Ramos (cell line): ENCODE measurements around the gene SLC23A2.

ENCODE experiments used
- in situ Hi-C: fragments of 300-500 bp; cut with MboI; formaldehyde crosslinking; loops from one replicate; pipeline ENCODE4 v1.14.3; 2022; ENCODE audit warnings: low sequenced_read_pairs; ENCODE audit not compliant: unreplicated experiment

SLC23A2 gene

DNA sequence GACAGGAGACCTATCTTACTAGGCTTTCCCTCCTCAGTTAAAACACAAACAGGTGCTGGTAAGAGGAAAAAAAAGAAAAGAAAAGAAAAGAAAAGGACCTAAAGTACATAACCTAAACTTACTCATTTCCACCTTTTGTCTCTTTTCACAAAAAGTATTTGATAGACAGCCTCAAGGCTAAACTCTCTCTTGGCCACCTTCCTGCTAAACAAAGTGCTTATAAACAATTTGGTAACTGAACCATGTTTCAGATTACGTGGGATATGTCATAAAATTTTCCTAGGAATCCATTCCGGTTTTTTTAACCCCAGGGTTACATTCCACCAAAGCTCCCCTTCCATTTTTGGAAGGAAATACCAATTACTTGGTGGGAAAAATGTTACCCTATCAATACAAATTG, 170.6 kb downstream of the SLC23A2 start:
- in situ Hi-C loops: no loop called here

DNA sequence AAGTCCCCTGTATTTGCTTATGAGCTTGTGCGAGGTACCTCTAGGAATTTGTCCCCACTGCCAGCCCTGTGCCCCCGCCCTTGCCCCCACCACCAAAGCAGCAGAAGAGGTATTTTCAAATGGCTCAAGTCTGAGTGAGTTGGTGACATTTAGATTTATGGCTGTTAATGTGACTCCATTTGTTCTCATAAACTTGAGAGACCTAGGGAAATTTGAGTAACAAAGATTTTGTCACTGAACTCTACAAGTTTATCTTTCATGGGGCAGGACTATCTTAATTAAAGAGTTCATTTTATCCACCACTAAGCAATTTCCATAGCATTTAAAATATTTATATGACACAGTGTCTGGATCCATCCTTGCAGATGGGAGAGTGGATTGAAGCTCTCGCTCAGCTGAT, 171.1 kb downstream of the SLC23A2 start:
- in situ Hi-C loops: no loop called here

DNA sequence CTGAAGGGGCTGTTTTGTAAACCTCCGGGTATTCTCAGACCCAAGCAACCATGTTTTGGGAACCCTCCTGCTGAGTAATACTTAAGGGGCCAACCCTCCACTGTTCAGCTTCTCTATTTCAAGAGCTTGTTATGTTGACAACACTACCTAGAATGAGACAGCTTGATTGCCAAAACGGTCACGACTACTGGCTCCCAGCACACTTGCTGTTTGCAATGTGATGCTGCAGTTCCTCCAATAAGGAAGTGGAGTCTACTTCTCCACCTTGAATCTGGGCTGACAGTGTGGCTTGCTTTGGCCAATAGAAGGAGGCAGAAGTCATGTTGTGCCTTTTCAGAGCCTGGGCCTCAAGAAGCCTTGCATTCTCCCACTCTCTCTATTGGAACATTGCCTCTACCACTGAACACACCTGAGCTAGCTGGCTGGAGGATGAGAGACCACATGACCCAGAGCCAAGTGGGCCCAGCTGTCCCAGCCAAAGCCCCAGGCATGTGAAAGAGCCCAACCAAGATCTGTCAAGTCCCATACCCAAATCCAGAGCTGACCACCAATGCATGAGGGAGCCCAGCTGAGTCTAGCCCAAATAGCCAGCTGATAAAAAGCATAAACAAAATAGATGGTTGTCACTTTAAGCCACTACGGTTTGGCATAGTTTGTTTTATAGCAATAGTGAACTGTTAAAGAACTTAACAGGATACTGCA, 171.6 kb downstream of the SLC23A2 start:
- in situ Hi-C loops: no loop called here

DNA sequence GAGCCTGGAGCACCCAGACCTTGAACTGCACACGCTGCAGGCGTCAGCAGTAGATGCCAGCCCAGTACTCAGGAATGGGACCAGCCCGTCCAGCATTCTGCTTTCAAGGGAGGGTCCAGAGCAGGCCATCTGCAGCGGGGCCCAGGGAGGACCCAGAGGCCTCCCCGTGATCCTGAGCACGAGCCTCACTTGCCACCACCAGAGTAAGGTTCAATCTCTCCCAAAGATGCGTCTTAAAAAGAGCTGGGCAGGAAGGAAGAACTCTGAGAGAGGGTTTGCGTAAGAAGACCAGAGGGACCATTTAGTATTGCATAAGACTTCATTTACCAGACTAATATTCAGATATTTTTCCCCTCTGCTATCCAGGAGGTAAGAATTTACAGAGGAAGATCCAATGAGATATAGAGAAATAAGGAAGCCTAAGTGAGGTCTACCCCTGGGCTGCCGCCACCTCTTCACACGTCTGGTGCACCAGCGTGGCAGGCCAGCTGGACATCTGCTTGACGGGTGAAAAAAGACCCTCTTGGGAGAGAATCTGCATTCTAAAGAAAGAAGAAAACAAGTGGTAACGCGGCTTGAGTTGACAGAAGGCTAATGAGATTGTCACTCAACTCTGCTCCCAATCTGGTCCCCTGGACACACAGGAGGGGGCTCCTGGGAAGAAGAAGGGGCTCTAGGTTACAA, 172.3 kb downstream of the SLC23A2 start:
- in situ Hi-C loops: no loop called here

DNA sequence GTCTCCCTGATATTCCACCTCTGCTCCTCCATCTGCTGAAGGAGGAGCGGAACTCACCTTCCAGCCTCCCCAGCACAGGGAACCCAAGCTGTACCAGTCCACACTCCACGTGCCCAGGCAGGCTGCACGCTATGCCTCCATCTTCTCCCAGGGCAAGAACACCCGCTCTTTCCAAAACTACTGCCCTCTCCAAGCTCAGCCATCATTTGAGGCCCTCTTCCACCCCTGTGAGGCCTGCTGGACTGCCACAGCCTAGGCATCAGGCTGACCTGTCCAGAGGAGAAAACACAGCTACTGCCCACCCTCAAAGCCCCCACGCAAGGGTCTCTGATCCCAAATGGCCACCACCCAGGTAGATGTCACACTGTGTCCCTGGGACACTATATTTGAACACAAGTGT, 179.7 kb downstream of the SLC23A2 start:
- in situ Hi-C loops: no loop called here

DNA sequence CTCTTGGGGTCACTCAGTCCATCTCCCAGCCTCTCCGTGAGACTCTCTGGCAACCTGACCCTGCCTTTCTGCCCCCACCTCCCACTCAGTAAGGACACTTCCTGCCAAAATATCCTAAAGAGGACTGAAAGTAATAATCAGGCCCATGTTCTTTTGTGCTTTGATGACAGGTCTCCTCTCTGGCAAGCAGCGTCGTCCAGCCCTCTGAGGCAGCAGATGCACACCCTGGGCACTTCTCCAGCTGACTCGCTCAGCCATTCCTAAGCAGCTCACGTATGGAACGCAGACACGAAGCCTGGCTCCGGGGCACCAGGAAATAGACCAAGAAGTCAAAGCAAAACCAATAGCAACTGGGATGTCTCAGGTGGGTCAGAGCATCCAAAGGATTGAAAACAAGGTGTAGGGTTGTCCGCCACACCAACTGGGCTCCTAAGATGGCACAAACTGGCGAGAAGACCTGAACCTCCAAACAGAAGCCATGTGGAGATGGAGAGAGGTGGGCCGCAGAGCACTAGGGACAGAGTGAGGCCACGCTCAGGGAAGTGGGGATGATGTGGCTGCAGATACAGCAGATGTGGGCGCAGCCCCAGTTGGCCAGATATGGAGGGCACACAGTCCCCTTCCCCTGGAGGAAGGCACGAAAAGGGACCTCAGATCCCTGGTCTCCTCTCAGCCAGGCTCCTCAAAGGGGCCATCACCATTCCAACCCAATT, 180.3 kb downstream of the SLC23A2 start:
- in situ Hi-C loops: no loop called here

DNA sequence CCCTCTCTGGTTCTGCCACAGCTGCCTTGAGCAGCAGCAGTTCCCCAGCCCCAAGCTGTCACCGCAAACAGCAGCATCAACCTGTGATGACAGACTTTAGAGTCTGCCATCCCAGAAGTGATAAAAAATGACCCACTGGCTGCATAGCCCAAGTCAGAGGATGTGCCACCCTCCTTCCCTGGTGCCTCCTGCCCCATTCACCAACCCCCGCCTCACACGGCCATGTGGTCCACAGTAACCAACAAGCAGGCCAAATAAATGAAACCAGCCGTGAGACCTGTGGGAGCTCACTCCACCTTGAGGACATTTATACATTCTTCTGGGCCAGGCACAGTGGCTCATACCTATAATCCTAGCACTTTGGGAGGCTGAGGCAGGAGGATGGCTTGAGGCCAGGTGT, 181.4 kb downstream of the SLC23A2 start:
- in situ Hi-C loops: no loop called here

DNA sequence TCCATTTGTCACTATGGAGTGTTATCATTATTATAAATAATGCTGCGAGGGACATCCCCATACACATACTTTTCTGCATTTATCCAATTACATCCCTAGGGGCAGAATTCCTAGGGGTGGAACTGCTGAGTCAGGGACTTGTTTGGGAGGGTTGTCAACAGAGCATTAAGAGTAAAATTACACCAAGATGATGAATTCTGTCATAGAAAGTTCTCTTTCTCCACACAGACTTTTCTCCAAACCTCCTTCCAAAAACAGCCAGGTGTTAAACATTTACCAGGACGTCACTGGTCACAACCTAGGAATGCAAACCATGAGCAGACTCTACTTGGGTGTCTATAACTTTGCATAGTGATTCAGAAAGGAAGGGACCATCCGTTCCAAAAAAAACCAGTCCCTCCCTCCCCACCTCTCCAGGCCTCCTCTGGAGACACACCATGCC, 184.1 kb downstream of the SLC23A2 start:
- in situ Hi-C loops: no loop called here

DNA sequence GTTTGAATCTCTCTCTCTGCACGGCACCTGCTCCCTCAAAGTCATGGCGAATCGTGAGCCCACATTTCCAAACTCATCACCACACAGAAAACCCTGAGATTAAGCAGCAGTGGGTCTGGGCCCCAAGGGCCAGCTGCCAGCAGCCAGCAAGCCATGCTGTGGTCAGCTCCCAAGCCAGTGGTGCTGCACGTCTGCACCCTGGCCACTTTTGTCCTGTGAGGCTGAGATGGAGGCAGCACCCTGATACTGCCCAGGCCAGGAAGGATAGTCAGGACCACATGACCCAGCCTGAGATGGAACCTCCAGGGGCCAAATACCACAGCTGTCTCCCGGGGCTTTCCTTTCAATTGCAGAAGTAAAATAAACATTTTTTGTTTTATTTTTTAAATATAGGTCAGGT, 185.7 kb downstream of the SLC23A2 start:
- in situ Hi-C loops: no loop called here

DNA sequence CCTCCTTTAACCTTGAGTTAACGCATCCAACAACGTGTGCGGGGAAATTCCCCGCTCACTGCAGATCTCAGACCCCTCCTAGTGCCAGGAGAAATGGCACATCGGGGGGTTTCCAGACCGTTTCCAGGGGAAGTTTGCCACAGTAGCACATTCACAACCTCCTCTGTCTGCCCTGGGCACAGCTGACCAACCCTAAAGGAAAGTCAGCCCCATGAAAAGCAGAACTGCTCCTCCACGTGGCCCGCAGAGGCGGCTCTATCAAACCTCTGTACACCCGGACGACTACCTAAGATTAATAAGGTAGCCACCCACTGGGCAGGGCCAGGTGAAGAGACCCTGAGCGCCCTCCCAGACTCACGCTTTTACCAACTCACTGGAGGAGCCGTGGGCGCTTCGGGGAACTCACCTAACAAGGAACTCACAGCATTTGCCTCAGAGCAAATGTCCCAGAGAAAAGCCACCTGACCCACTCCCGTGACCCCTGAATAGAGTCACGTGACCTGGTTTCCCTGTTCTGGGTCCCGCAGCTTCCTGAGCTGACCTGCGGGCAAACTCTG, 186.5 kb downstream of the SLC23A2 start:
- in situ Hi-C loops: no loop called here

DNA sequence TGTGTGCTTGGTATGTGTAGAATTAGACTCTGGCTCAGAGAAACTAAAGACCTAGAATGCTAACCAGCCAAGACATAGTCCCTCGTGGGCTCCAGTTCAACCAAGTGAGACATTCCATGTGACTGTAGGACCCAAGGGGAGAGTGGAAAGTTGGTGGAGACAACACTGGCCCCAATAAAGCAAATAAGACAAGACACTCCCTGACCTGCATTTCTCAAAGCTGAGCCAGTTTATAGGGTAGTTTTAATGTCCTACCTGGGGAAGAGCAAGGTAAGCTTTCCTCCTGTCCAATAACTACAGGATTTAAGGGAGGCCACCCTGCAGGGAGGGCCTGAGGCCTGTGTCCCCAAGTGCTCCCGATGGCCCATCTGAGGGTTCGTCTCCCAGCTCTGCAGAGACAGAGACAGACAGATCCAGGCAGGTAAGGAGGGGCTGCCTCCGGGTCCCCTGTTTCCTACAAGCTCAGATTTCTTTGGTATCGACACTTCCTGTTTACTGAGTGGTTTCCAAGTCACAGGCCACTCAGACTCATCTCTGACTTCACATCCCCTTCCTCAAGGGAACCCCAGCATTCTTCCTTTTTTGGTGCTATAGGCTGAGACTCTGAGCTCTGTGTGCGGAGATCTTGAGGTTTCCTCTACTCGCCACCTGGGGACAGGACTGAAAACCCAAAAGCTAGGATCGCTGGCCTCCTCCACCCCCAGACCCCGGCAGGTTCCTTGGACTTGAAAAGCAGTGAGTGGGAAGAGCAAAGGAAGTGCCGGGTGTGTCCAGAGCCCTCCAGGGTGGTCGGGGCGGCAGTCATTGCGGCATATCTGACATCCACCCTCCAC, 187.2 kb downstream of the SLC23A2 start:
- in situ Hi-C loops: no loop called here

DNA sequence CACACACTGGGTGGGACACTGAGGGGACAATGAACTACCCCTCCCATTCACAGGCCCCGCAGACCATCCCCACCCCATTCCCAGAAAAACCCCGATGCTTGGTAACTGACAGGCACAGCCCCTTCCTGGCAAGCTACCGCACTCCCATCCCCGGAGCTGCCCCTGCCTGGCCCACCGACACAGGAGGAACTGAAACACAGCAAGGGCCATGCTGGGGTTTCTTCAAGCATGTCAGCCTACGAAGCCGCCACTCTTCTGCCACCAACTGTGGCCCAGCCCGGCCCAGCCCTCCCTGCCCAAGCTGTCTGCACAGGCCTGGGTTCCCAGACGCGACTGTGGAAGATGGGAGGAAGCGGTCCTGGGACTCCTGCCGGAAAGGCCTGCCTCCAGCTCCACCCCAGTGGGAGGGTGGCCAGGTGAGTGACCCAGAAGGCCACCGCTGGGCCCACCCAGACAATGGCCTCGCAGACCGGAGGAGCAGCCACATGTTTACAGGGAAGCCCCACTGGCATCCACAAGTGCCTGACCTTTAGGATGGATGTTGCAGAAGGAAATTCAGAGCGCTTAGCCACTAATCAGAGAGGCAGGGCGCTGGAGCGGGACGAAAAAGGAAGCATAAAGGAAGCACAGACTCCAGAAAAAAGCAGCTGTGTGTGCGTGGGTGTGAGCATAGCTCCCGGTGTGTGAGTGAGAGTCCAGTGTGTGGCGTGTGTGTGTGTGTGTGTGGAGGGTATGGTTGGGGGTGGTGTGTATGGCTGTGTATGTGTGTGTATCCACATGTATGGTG, 188.0 kb downstream of the SLC23A2 start:
- in situ Hi-C loops: no loop called here

DNA sequence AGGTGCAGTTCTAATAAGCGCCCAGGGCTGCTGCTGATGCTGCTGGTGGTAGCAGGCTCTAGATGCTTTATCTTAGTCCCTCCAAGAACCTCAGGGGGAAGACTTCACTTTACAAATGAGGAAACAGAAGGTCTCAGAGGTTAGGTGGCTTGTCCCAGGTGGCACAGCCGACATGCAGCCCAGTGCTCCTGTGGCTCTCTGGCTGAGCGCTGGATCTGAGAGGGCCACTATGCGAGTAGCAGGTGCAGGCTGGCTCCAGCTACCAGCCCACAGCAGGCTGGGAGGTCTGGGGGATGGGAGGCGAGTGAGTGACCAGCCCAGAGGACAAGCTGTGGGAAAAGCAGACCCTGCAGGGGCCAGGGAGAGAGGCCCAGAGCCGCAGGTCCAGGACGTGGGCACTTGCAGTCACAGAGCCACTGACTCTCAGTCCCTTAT, 188.7 kb downstream of the SLC23A2 start:
- in situ Hi-C loops: no loop called here

DNA sequence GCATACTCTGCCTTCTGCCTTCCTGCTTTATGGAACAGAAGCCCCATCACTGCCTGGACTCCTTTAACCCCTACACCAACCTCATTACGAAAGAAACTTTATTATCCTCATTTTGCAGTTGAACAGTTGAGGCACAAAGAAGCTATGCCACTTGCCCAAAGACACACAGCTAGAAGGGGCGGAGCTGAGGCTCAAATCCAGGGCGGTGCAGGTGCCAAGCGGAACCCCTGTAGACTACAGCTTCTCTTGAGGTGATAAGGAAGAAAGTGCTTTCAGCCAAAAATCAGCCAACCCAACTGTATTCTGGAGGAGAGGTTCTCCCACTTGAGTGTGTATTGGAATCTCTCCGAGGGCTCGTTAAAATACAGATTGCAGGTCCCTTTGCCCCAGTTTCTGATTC, 189.1 kb downstream of the SLC23A2 start:
- in situ Hi-C loops: no loop called here

DNA sequence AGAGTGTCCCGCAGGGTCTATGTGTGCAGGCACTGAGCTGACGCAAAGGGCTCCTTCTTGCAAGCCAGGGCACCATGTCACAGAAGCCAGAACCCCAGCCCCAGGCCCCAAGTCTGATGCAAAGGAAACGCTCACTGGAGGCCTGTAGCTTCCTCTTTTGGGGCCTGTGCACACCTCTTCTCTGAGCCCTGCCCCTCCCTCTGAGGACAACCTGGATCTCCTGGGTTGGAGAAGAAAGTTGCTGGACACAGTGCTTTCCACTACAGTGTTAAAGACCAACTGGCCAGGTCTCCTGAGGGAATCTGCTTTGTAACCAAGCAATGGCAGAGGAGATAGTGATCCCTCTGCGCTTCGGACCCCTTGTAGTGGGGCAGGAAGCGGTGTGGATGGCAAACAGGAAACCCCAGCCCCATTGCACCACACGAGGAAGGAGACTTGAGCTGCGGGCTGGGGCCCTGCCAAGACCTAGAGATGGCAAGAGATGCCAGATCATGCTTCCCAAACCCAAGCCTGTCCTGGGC, 189.6 kb downstream of the SLC23A2 start:
- in situ Hi-C loops: no loop called here

DNA sequence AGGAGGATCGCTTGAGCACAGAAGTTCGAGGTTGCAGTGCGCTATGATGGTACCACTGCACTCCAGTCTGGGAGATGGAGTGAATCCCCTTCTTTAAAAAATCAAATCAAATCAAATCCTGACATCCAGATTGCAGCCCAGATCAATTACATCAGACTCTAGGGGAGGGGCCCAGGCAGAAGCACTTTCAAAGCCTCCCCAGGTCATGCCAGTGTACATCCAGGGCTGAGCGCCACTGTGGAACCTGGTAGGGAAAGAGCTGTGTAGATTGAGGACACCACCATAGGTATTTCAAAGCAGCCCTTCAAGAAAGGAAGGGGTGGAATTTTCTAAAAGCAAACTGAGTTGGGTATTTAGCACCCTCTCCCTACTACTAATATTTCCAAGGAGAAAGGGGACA, 190.1 kb downstream of the SLC23A2 start:
- in situ Hi-C loops: no loop called here

DNA sequence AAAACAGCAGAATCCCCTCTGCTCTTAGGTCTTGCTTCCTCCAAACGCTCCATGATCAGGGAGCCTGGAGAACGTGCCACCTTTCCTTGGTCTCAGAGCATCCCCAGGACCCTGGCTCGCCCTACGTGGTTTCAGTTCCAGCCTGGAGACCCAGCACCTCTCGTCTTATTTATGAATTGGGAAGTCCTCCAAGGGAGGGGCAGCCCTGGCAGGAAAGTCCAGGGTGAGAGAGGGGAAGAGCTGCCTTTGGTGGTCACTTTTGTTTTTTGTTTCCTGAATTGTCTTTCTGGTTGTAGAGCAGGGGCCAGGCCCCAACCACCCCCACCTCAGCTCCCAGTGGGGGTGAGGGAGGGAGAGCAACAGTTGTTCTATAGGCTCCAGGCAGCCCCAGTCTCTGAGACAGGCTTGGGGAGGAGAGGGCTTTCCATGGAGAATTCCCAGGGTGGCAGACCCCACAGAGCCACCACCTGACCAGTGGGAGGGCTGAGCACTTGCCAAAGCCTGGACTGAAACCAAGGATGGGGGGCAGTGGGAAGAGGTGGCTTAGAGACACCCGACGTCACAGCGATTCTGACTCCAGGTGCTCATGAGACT, 190.8 kb downstream of the SLC23A2 start:
- in situ Hi-C loops: no loop called here

DNA sequence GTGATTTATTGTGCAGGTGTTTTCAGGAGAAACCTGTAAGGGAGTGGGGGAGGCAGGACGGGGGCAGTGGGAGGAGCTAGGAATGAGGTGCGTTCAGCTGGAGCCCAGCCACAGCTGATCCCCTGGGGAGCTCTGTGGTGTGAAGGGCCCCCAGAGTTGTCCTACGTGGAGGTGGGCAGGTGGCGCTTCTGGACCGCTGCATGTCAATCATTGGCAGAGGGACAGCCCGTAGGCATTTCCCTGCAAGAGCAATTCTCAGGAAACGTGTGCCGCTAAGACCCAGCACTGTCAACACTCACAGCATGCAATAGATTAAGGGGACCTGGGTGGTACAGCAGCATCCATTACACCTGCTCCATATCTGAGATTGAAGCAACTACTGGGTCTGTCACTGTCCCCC, 191.6 kb downstream of the SLC23A2 start:
- in situ Hi-C loops: no loop called here

DNA sequence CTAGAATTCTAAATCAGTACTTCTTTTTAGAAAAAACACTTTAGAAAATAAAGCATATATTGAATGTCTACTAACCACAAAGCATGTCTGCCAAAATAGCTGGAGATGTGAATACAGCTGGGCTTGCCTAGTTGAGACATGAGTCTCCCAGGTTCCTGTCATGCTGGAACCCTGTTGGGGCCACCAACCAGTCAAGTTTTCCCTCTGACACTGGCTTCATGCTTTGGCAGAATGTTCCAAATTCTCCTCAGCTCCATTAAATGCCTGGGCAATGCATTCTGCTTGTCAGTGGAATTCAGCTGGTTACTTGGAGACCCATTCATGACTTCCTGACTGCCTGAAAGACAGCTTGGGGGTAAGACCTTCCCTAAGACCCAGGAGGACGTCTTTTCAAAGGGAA, 192.4 kb downstream of the SLC23A2 start:
- in situ Hi-C loops: no loop called here
